PC-9 (cell line): ENCODE data around the gene LAYN. TPM values are rescaled to one million over a fixed set of nuclear protein-coding genes. Genes with fewer than 3 reads are reported as not detected.

ENCODE experiments used
- BruUV-seq: library from RNA; stranded (reverse); fragments of 400-500 nt; replicated peaks from 2 replicates; lab custom pipeline; 2021; lab: Mats Ljungman, UMichigan
- CTCF ChIA-PET: fragments of 300-600 bp; sonication (Branson Sonifier 250); formaldehyde crosslinking; loops from one replicate; lab custom pipeline; 2022; ENCODE audit warnings: antibody characterized with exemption; lab: Charles Lee
- POLR2A ChIA-PET: fragments of 300-600 bp; sonication (Branson Sonifier 250); formaldehyde crosslinking; loops from one replicate; lab custom pipeline; 2022; ENCODE audit warnings: antibody characterized with exemption; ENCODE audit not compliant: unreplicated experiment; lab: Charles Lee
- DNase-seq, 2 experiments: peaks; one replicate each; pipeline versions ENCODE4 v3.0.0 to v3.0.0-alpha.2; 2015 to 2022; ENCODE audit warnings: mixed read lengths in 1 of 2
- H2AFZ ChIP-seq: fragments of 200-600 bp; sonication (generic); 2 replicates; pipeline ENCODE4 v1.8.1; 2017; ENCODE audit warnings: antibody characterized with exemption
- H3F3A ChIP-seq: fragments of 200-600 bp; sonication (generic); 2 replicates; pipeline ENCODE4 v1.8.1; 2017; ENCODE audit warnings: antibody characterized with exemption, mild to moderate bottlenecking, low read depth; ENCODE audit not compliant: insufficient read depth
- H3K27ac ChIP-seq: fragments of 200-600 bp; sonication (generic); 2 replicates; pipeline ENCODE4 v1.6.1; 2016; ENCODE audit warnings: mixed run types
- H3K27me3 ChIP-seq: fragments of 200-600 bp; sonication (generic); 2 replicates; pipeline ENCODE4 v1.6.1; 2016; ENCODE audit warnings: low read depth, mixed run types; ENCODE audit not compliant: insufficient read depth
- H3K36me3 ChIP-seq: fragments of 200-600 bp; sonication (generic); 2 replicates; pipeline ENCODE4 v1.6.1; 2016; ENCODE audit warnings: low read depth, mixed run types
- H3K4me1 ChIP-seq: fragments of 200-600 bp; sonication (generic); replicated peaks from 2 replicates; pipeline ENCODE4 v1.6.1; 2016; ENCODE audit warnings: mixed run types; ENCODE audit not compliant: insufficient read depth
- H3K4me2 ChIP-seq: fragments of 200-600 bp; sonication (generic); 2 replicates; pipeline ENCODE4 v1.6.1; 2017; ENCODE audit warnings: mixed run types
- H3K4me3 ChIP-seq: fragments of 200-600 bp; sonication (generic); 2 replicates; pipeline ENCODE4 v1.6.1; 2016; ENCODE audit warnings: mixed run types
- H3K79me2 ChIP-seq: fragments of 200-600 bp; sonication (generic); 2 replicates; pipeline ENCODE4 v1.6.1; 2017; ENCODE audit warnings: low read depth, mixed run types
- H3K9me2 ChIP-seq: fragments of 200-600 bp; sonication (generic); 2 replicates; pipeline ENCODE4 v1.8.1; 2017; ENCODE audit warnings: mild to moderate bottlenecking; ENCODE audit not compliant: insufficient read depth
- H3K9me3 ChIP-seq: fragments of 200-600 bp; sonication (generic); 2 replicates; pipeline ENCODE4 v1.8.1; 2016; ENCODE audit warnings: low read depth; ENCODE audit not compliant: insufficient read depth
- H4K20me1 ChIP-seq: fragments of 200-600 bp; sonication (generic); 2 replicates; pipeline ENCODE4 v1.8.1; 2017; ENCODE audit not compliant: insufficient read depth
- EZH2 ChIP-seq: fragments of 200-600 bp; sonication (generic); IDR thresholded peaks from 2 replicates; pipeline ENCODE4 v1.8.0; 2017; ENCODE audit warnings: antibody characterized with exemption, low read depth
- intact Hi-C: fragments of 100-400 bp; cut with micrococcal nuclease; formaldehyde crosslinking; loops from one replicate; pipeline ENCODE4 v1.10.0; 2022; ENCODE audit not compliant: unreplicated experiment
- total RNA-seq: library from RNA; stranded (reverse); gene quantifications from 2 replicates; pipeline ENCODE4 v1.2.3, GENCODE V29; 2021
- TF ChIP-seq, protein P1 (sequence below): fragments of 200-600 bp; sonication (generic); conservative IDR thresholded peaks from 2 replicates; pipeline ENCODE4 v1.6.1; 2017; ENCODE audit warnings: mixed run types, antibody characterized with exemption, mild to moderate bottlenecking, moderate library complexity

Gene LAYN
- total RNA-seq, 1 experiment from 2014 or later, result 19.9 TPM

DNA sequence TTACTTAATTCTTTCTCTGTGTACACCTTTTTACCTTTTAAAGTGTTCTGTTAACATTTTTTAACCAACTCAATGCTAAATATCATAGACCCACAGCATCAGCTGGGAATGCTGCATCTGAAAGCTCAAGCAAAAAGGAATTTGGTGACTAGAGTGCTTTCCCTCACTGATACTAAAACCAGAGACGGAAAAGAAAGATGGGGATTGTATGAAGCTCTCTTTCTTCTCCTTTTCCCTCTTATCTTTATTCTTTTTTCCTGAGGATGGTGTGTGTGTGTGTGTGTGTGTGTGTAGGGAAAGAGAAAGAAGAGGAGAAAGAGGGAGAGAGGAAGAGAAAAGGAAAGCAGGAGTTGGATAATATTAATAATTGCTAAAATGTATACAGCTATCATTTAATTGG, 57.6 kb downstream of the LAYN start:
- DNase-seq, result peak in 1 of 2 experiments; percentile 15
- Histone ChIP-seq H3K36me3 (no peaks in the 10 kb centered on the region), H2AFZ (no peak overlapping the region), H3K9me2 (no peaks in the 10 kb centered on the region), H3K9me3 (no peaks in the 10 kb centered on the region; the same call in 1 of the 2 replicates), H3K4me2 (no peak overlapping the region), H3K4me1 (peaks cover 8% of the 10 kb centered on the region), H3K79me2 (peaks cover 7% of the 10 kb centered on the region), H4K20me1 (peaks cover 1% of the 10 kb centered on the region; the same call in 1 of the 2 replicates), H3K4me3 (no peak overlapping the region), H3K27ac (no peak overlapping the region), H3F3A (peaks cover 12% of the 10 kb centered on the region; the same call in 1 of the 2 replicates), H3K27me3 (no peaks in the 10 kb centered on the region)
- no peak for TF ChIP-seq EZH2
- TF ChIP-seq, protein P1, sequence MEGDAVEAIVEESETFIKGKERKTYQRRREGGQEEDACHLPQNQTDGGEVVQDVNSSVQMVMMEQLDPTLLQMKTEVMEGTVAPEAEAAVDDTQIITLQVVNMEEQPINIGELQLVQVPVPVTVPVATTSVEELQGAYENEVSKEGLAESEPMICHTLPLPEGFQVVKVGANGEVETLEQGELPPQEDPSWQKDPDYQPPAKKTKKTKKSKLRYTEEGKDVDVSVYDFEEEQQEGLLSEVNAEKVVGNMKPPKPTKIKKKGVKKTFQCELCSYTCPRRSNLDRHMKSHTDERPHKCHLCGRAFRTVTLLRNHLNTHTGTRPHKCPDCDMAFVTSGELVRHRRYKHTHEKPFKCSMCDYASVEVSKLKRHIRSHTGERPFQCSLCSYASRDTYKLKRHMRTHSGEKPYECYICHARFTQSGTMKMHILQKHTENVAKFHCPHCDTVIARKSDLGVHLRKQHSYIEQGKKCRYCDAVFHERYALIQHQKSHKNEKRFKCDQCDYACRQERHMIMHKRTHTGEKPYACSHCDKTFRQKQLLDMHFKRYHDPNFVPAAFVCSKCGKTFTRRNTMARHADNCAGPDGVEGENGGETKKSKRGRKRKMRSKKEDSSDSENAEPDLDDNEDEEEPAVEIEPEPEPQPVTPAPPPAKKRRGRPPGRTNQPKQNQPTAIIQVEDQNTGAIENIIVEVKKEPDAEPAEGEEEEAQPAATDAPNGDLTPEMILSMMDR, result no peak
- ChIA-PET CTCF (no interaction called here), POLR2A (interaction anchor here (0.6 kb wide), 1 partner anchor 147 kb away, joined by 7 read pairs; no protein-coding TSS in a partner anchor)
- no TSS peak for BruUV-seq
- intact Hi-C loops, result no loop called here

DNA sequence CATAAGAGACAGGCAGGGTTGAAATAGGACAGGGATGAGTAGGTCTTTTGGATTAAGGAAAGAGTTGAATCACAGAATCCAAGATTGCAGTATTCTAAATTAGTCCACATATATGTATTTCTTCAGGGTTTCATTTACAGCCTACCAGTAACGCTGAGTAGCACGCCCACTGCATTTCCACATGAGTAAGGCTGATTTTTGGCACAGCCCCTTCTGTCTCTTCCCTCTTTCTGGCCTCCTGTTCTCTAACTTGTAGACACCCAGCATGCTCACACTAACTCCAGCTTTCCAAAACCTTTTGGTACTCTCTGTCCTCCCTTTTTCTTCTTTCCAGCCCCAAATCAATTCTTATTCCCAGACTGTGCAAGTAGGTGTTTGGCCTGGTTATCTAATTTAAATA, 58.0 kb downstream of the LAYN start:
- TF ChIP-seq, protein P1, result no peak
- TF ChIP-seq EZH2, result no peak
- no peak overlapping the region for H2AFZ ChIP-seq
- POLR2A ChIA-PET, result no interaction called here

DNA sequence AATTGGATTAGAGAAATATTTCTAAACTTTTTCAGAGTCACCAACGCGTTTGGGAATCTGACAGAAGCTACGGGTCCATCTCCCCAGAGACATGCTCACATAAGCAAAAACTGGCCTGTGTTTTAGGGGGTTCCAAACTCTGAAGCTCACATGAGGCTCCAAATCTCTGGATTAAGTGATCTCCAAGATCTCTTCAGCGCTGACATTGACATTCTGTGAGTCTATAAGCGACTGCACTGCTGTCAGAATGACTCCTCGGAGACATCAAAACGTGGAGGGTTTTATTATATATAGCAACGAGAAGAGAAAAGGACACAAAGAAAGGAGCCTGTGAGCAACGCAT, 61.1 kb downstream of the LAYN start:
- TSS peak; percentile 52 for BruUV-seq
- CTCF ChIA-PET, result interaction anchor here (0.7 kb wide), 1 partner anchor 123 kb away, joined by 6 read pairs; no protein-coding TSS in a partner anchor
- Histone ChIP-seq H3K4me3 (peak overlapping the region; percentile 53; the same call in 1 of the 2 replicates), H3K4me2 (peak overlapping the region; percentile 80), H3K9me2 (no peaks in the 10 kb centered on the region), H3K79me2 (peaks cover 41% of the 10 kb centered on the region), H3K4me1 (peaks cover 37% of the 10 kb centered on the region), H4K20me1 (peaks cover 23% of the 10 kb centered on the region), H3K36me3 (no peaks in the 10 kb centered on the region), H3K27me3 (no peaks in the 10 kb centered on the region), H3F3A (peaks cover 17% of the 10 kb centered on the region; the same call in 1 of the 2 replicates), H3K27ac (no peak overlapping the region), H2AFZ (peak overlapping the region; percentile 81), H3K9me3 (no peaks in the 10 kb centered on the region; the same call in 1 of the 2 replicates)
- DNase-seq, result no peak
- POLR2A ChIA-PET, result no interaction called here
- intact Hi-C loops, result no loop called here
- TF ChIP-seq, protein P1, result no peak
- no peak for TF ChIP-seq EZH2

More for the DNA sequence above, 58.0 kb downstream of the LAYN start:
- no peak overlapping the region for H3K27ac ChIP-seq
- H3K9me2 ChIP-seq, result no peaks in the 10 kb centered on the region
- peaks cover 9% of the 10 kb centered on the region for H3K4me1 ChIP-seq
- H3K27me3 ChIP-seq, result no peaks in the 10 kb centered on the region
- no peak overlapping the region for H3K4me3 ChIP-seq
- peaks cover 16% of the 10 kb centered on the region; the same call in 1 of the 2 replicates for H3F3A ChIP-seq
- intact Hi-C loops, result no loop called here
- DNase-seq, result peak in 1 of 2 experiments; percentile 8
- H3K79me2 ChIP-seq, result peaks cover 11% of the 10 kb centered on the region
- CTCF ChIA-PET, result no interaction called here
- H3K4me2 ChIP-seq, result no peak overlapping the region
- no peaks in the 10 kb centered on the region; the same call in 1 of the 2 replicates for H3K9me3 ChIP-seq
- H3K36me3 ChIP-seq, result no peaks in the 10 kb centered on the region
- H4K20me1 ChIP-seq, result peaks cover 5% of the 10 kb centered on the region; the same call in 1 of the 2 replicates
- BruUV-seq, result no TSS peak
